Measurements from ENCODE around the gene NEURL1.
A peak's percentile ranks its signal among the peaks of the same experiment; 100 is the strongest.
"Not testable (repeated sequence)": the region's sequence is repeated elsewhere in the genome, so short reads cannot be mapped to it uniquely, and the experiment has no call there.

Gene NEURL1

GRCh38 chr10:103465411-103466179 lies 27.9 kb upstream of the NEURL1 start:
- no peak for ATAC-seq

GRCh38 chr10:103466734-103467133 lies 26.8 kb upstream of the NEURL1 start:
- ATAC-seq, result no peak

GRCh38 chr10:103467406-103467805 lies 26.1 kb upstream of the NEURL1 start:
- ATAC-seq, result no peak

DNA sequence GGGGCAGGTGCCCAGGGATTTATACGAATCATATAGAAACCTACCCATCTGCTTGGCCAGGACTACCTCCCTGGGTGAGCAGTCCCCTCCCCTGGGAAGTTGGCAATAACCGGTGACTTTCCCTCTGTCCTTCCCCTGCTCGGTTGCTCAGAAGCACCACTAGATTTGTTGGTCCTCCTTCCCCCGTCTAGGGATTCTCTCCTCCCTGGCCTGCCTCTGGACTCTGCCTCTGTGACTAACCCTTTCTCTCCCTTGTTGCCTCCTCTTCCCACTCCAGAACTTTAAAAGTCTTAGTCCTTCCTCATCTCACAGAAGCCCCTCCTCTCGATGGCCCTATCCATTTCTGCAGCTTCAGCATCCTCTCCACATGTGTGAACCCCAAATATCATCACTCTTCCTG lies 24.3 kb upstream of the NEURL1 start:
- no peak for ATAC-seq

DNA sequence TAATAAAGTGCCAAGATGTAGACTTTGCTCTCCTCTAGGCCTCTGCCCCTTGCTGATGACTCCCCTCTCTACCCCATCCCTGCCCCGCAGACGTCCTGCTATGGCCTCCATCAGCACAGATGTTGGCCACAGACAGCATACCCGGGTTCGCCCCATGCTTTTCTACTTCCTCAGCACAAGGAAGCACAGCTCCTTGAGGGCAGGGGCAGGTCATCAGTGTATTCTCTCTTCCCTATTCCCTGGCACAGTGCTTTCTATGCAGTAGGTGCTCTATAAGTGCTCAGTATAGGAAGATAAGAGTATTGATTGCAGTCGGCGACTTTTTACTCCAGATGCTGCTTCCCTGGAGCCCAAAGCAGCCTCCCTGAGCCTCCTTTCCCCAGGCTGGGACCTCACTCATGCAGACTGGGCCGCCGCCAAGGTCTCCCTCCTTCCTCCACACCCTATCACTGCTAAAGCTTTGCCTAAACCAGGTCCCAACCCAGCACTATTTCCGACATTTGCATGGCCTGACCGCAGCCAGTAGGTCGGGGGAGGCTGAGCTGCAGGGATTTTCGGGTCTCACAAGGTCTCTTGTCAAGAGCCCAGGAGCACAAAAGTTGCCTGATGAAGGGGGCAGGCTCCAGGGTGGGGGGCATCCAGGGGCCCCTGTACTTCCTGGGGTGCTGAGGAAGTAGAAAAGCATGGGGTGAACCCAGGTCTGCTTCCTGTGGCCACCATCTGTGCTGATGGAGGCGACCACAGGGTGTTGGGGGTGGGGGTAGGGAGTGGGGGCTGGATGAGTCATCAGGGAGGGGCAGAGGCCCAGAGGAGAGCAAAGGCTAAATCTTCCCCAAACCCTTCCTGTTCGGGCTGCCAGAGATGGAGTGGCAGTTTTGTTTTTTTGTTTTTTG lies 22.5 kb upstream of the NEURL1 start:
- peak; percentile 80 to 84 for ATAC-seq

GRCh38 chr10:103472005-103472404 lies 21.5 kb upstream of the NEURL1 start:
- no peak for ATAC-seq

- no peak for ATAC-seq
Observed at GRCh38 chr10:103473261-103473671, 20.2 kb upstream of the NEURL1 start.

DNA sequence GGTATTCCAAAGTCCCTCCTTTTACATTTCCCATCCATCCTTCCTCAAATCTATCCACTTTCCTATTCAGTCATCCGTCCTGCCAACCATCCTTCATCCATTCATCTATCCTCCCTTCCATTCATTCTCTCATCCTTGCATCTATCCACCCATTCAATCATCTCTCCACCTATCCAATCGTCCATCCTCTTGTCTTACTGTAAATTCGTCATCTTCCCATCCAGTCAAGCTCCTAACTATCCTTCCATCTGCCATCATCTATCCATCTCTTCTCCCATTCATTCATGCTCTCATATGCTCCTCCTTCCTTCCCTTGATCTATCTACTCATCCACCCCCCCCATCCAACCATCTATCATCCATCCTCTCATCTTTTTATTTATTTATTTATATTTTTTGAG lies 19.4 kb upstream of the NEURL1 start:
- no peak for ATAC-seq

GRCh38 chr10:103475437-103475836 lies 18.1 kb upstream of the NEURL1 start:
- ATAC-seq, result no peak

GRCh38 chr10:103476046-103476768 lies 17.3 kb upstream of the NEURL1 start:
- no peak for ATAC-seq

DNA sequence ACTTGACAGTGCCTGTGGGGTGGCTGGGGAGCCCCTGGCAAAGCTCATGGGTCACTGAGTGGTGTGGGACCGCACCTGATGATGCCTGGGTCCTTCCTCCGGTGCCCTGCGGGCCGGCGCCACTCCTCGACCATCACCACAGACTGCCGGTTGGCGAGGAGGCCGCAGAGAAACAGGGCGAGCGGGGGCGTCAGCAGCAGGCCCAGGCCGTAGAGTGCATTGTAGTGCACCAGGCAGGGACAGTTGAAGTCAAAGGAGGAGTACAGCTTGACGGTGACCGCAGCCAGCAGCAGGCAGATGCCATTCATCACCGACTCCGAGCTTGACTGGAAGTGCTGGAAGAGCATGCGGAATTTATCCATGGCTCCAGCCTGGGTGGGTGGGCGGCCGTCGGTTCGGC lies 14.8 kb upstream of the NEURL1 start:
- ATAC-seq, result no peak

- ATAC-seq, result no peak
Observed at GRCh38 chr10:103479135-103479534, 14.4 kb upstream of the NEURL1 start, which contains the start of gene CALHM3. Gene CALHM3, minus strand, starts transcription at chr10:103479240. Its CDS starts 208 bp downstream, at chr10:103479032.

- ATAC-seq, result no peak
Observed at GRCh38 chr10:103480521-103480920, 13.0 kb upstream of the NEURL1 start.

- ATAC-seq, result peak; percentile 64 to 82
Observed at GRCh38 chr10:103481974-103482531, 11.5 kb upstream of the NEURL1 start.

- not testable (repeated sequence) for ATAC-seq
Observed at GRCh38 chr10:103486635-103487409, 6.7 kb upstream of the NEURL1 start.

DNA sequence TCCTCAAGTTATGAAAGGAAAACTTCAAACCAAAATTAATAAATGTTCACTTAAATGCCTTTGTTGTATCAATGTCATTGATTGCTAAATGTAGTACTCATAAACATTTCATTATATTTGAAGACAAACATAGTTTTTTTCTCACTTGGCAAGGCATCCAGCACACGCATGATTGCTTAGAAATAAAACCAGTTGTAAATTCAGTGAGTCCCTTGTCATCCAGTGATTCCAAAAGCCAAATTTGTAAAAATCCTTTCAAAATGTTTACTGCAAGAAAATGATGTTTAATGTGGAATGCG lies 6.1 kb upstream of the NEURL1 start:
- ATAC-seq, result no peak

DNA sequence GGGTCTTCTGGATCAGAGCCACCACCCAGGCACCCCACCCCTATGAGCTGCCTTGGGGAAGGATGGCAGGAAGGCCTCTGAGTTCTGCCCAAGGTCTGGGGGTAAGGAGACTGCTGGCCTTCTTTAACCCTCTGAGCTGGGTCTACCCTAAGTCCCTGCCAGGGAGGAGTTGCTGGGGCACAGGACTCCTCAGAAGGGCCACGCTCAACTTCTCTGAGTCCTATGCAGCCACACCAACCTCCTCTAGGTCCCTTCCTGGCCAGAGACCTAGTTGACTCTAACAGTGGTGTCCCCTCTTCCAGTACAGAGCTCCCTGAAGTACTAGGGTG lies 2.6 kb upstream of the NEURL1 start:
- ATAC-seq, result peak; percentile 5 to 9

DNA sequence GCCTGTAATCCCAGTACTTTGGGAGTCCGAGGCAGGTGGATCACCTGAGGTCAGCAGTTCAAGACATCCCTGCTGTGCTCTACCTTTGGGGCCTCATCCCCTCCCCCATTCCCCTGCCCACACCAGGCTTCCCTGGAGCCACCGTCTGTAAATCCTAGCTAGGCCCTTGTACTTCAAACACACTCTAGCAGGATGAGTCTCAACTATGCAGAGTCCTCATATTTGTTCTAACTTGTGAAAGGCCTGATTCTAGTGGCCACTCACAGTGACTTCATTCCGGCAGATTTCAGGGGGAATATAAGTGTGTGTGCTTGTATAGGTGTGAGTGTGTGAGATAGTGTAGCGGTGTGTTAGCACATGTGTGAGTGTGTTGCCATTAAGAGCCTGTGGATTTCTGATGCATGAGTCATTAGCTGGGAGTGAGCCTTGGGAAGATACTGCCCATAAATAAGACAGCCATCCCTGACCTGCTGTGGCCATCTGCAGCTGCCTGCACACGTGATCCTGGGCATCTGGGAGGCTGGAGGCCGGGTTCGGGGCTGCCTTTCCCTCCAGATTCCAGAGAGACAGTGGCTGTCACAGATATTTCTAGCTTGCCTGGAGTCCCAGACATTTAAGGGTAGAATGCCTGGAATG lies 1.7 kb upstream of the NEURL1 start:
- no peak for ATAC-seq

DNA sequence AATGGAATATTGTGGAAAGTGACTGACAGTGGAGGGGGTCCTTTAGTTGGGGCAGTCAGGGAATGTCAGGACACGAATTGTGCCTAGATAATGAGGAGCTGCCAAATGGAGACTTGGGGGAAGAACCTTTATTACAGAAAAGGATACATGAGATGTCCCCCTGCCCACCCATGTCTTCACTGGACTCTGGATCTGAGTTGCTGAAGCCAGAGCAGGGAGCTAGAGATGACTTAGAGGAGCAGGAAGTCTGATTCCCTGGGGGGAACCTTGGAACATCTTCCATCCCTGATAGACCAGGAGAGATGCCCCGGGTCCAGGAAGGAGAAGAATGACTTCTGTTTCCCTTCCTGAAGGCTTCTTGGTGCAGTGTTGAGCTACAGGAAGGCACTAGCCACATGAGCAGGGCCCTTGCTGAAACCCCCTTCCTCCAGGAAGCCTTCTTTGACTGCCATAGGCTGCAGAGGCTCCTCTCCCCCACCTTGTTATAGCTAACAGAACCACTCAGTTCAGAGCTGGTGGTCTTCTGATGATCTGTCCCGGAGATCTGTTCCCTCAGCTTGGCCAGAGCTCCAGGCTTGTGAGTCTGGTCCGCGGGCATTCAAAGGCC lies 747 bp upstream of the NEURL1 start:
- ATAC-seq, result no peak

DNA sequence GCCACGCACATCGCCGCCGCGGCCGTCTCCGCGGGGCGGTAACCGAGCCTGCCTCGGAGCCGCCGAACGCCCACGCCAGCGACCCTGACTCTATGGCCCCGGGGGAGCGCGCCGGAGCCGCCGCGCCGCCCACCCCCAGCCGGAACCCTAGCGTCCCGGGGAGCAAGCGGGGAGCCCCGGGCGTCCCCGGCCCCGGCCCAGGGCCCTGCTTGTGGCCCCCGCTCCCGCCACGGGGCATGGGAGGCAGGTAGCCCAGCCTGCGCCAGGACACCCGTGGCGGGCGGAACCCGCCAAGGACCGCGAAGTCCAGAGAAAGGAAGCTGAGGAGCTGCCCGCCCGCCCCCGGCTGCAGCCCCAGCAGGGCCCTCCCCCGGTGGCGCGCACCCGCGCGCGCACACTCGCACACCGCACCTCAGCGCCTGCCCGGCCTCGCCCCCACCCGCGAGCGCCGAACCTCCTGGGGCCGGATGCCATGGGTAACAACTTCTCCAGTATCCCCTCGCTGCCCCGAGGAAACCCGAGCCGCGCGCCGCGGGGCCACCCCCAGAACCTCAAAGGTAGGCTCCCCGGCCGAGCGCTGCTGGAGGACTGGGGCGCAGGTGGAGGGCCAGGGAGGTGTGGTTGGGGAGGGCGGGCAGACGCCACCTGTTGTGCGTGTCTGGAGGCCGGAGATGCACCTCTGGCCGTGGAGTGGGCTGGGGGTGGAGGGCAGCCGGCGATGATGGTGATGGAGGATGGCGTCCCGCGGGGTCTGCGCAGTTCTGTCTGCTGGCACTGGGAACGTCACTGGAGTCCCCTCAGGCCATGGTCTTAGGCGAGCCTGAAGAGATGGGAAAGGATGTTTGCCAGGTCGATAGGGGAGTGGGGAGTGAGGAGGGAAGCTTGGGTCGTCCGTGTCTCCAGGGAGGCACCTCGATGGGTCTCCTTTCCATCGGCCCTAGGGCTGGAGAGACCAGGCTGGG lies 692 bp downstream of the NEURL1 start:
- ATAC-seq, result no peak

All from activated CD4-positive, CD25-positive, alpha-beta regulatory T cell treated with anti-CD3 and anti-CD28 coated beads, Interleukin-2, amount 50 U/mL, for 24 hours (primary cell).